HG03280 (cell line): ENCODE measurements around the gene SLAMF7.
"Not testable (repeated sequence)": the region's sequence is repeated elsewhere in the genome, so short reads cannot be mapped to it uniquely, and the experiment has no call there.

Experiments used
- ATAC-seq: cut with Tn5 transposase; IDR thresholded peaks from one replicate; pipeline ENCODE4 v1.9.1; 2021; ENCODE audit warnings: mild to moderate bottlenecking, moderate library complexity; ENCODE audit not compliant: unreplicated experiment

SLAMF7 gene

GRCh38 chr1:160720356-160721085 lies 18.5 kb upstream of the SLAMF7 start:
- ATAC-seq: no peak

- no peak for ATAC-seq
Observed at GRCh38 chr1:160721473-160721872, 17.6 kb upstream of the SLAMF7 start.

- ATAC-seq: no peak
Observed at GRCh38 chr1:160722726-160723125, 16.3 kb upstream of the SLAMF7 start.

GRCh38 chr1:160723332-160723731 lies 15.7 kb upstream of the SLAMF7 start:
- ATAC-seq: no peak

- ATAC-seq: no peak
Observed at GRCh38 chr1:160724465-160725242, 14.4 kb upstream of the SLAMF7 start.

- ATAC-seq: peak; percentile 37
Observed at GRCh38 chr1:160726114-160726497, 12.9 kb upstream of the SLAMF7 start.

GRCh38 chr1:160726498-160727315 lies 12.3 kb upstream of the SLAMF7 start:
- ATAC-seq: peak; percentile 66

GRCh38 chr1:160727316-160727640 lies 11.8 kb upstream of the SLAMF7 start:
- ATAC-seq: no peak

GRCh38 chr1:160731564-160731963 lies 7.5 kb upstream of the SLAMF7 start:
- not testable (repeated sequence) for ATAC-seq

- no peak for ATAC-seq
Observed at GRCh38 chr1:160731990-160732389, 7.1 kb upstream of the SLAMF7 start.

GRCh38 chr1:160733898-160734297 lies 5.1 kb upstream of the SLAMF7 start:
- no peak for ATAC-seq

- ATAC-seq: no peak
Observed at GRCh38 chr1:160734301-160734700, 4.7 kb upstream of the SLAMF7 start.

- no peak for ATAC-seq
Observed at GRCh38 chr1:160738271-160738670, 776 bp upstream of the SLAMF7 start.

GRCh38 chr1:160740133-160740688 lies 1.2 kb downstream of the SLAMF7 start:
- ATAC-seq: no peak

GRCh38 chr1:160741092-160741501 lies 2.0 kb downstream of the SLAMF7 start:
- no peak for ATAC-seq

GRCh38 chr1:160741612-160742348 lies 2.7 kb downstream of the SLAMF7 start:
- no peak for ATAC-seq

- ATAC-seq: no peak
Observed at GRCh38 chr1:160742428-160743127, 3.5 kb downstream of the SLAMF7 start.

- ATAC-seq: no peak
Observed at GRCh38 chr1:160743266-160743665, 4.2 kb downstream of the SLAMF7 start.

- ATAC-seq: no peak
Observed at GRCh38 chr1:160744199-160744851, 5.3 kb downstream of the SLAMF7 start.
